NCI-H774 (cell line): ENCODE results near the gene POLA2.
"Not testable (repeated sequence)": the region's sequence is repeated elsewhere in the genome, so short reads cannot be mapped to it uniquely, and the experiment has no call there.

Experiments used
- DNase-seq: peaks from one replicate; lab custom pipeline; 2025; lab: John Stamatoyannopoulos, UW

Gene POLA2, protein sequence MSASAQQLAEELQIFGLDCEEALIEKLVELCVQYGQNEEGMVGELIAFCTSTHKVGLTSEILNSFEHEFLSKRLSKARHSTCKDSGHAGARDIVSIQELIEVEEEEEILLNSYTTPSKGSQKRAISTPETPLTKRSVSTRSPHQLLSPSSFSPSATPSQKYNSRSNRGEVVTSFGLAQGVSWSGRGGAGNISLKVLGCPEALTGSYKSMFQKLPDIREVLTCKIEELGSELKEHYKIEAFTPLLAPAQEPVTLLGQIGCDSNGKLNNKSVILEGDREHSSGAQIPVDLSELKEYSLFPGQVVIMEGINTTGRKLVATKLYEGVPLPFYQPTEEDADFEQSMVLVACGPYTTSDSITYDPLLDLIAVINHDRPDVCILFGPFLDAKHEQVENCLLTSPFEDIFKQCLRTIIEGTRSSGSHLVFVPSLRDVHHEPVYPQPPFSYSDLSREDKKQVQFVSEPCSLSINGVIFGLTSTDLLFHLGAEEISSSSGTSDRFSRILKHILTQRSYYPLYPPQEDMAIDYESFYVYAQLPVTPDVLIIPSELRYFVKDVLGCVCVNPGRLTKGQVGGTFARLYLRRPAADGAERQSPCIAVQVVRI

GRCh38 chr11:65261591-65262380 lies at the start of gene POLA2:
TSS of gene POLA2 (plus strand) at chr11:65261962. CDS start at chr11:65262293, 331 bp downstream.
- peak; percentile 98 for DNase-seq

- DNase-seq, result no peak
Measured at GRCh38 chr11:65212226-65212801, 49.4 kb upstream of the POLA2 start.

DNA sequence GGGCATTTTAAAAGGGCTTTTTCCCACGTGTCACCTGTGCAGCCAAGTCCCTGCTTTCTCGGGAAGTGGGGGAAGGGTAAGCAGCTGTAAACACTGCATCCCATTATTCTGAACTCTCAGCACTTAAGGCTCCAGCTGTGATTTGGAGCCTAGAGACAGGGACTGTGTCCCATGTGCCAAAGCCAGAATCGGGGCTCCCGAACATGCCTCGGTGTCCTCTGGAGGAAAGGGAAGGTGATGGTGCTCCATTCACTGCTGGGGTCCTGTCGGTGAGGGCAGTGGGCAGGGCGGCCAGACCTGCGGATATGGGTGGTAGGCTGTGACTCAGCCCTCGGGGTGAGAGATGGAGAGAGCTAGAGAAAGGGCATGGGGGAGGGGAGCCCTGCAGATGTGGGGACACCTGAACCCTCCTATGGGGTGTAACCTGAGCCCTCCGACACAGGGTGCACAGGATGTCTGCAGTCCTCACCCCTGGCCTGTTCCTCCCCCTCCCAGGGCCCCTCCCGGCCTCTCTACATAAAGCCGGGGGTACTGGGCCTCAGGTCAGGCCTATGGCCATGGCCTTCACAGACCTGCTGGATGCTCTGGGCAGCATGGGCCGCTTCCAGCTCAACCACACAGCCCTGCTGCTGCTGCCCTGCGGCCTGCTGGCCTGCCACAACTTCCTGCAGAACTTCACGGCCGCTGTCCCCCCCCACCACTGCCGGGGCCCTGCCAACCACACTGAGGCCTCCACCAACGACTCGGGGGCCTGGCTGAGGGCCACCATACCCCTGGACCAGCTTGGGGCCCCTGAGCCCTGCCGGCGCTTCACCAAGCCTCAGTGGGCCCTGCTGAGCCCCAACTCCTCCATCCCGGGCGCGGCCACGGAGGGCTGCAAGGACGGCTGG lies 48.2 kb upstream of the POLA2 start:
- peak; percentile 28 for DNase-seq

DNA sequence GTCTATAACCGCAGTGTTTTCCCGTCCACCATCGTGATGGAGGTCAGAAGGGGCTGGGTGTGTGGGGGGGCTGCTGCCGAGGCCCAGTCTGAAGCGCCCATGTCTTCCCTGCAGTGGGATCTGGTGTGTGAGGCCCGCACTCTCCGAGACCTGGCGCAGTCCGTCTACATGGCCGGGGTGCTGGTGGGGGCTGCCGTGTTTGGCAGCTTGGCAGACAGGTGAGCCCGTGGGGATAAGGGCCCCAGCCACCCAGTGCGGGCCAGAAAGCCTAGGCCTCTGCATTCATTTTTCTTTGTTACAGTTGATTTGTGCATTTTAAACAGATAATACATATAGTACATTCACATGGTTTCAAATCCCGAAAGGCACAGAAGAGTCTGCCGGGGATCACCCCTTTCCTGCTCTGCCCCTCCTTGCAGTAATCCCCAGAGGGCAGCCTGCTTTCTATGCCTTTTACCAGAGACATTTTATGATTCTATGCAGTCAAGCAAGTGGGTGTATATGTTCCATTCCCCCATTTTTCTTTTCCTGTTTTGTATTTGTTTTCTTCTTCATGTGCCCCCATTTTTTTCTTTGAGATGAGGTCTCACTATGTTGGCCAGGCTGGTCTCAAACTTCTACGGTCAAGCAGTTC lies 47.4 kb upstream of the POLA2 start:
- no peak for DNase-seq

GRCh38 chr11:65215441-65216076 lies 46.2 kb upstream of the POLA2 start:
- DNase-seq, result no peak

DNA sequence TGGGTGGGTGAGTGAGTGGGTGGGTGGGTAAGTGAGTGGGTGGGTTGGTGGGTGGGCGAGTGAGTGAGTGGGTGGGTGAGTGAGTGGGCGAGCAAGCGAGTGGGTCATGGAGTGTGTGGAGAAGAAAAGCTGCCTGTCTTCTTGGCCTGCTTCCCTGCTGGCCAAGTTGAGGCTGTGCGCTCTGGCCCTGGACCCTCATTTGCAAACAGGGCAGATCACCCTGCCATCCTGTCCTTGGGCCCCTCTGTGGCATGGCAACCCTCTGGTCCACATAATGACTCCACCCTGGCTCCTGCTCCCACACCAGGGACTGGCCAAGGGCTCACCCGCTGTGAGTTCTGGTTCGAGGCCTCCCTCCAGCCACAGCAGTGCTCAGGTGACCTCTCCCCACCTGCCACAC lies 44.9 kb upstream of the POLA2 start:
- DNase-seq, result no peak

DNA sequence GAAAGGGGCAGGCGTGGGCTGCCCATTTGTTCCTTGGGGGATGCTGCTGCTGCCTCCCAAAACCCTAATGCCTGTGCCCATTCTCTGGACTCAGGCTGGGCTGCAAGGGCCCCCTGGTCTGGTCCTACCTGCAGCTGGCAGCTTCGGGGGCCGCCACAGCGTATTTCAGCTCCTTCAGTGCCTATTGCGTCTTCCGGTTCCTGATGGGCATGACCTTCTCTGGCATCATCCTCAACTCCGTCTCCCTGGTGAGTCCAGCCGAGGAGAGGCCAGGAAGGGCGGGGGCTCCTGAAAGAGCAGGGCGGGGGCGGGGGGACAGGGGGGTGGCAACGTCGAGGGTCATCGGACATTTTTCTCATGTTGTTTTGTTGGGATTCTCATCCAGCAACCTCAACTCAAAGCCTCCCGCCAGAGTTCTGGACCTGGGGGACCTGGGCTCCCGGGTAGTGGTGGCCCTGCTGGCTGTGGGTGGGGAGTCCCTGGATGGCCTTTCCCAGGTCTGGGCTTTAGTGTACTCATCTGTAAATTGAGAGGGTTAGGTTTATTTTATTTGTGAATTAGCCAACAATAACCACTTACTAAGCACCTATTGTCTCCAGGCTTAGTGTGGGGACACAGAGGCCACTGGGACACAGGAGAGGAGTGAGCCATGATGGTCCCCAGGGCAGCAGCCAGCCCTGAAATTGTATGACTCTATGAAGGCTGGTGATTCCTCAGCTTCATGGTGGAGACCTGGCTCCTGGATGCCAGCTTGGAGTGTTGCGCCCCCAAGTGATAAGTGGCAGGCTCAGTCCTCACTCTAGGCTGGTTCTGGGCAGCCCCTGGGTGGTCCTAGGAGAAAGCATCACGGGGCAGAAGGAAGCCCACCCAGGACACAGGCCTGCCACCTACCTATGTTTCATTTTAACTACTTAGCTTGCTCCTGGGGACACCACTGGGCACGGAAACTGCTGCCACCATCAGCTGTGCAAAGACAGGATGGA lies 44.0 kb upstream of the POLA2 start:
- no peak for DNase-seq

DNA sequence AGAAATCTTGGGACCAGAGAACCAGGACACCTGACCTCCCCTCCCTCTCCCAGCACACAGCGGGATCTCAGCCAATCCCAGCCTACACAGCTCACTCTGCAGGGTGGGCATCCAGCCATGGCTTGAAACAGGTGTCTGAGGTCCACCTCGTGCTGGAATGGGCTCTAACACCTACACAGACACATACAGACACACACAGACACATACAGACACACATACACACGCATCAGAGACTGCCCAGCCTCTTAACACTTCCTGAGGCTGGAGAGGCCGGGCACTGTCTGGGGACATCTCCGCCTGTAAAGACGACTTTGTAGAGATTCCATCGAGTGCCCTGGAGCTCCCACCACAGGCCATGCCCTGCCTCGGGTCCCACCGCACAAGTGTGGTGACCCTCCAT lies 43.3 kb upstream of the POLA2 start:
- no peak for DNase-seq

DNA sequence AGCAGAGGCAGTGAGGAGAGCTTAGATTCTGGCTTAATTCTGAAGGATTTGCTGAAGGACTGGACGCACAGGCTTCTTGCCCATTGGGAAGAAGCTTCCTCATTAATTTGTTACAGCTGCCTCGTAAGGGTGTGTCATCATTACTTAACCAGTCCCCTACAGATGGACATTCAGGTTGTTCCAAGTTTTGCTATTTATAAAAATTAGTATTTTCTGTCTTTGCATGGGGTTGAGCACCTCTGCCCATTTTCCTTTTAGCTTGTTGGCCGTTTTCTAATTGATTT lies 41.9 kb upstream of the POLA2 start:
- no peak for DNase-seq

DNA sequence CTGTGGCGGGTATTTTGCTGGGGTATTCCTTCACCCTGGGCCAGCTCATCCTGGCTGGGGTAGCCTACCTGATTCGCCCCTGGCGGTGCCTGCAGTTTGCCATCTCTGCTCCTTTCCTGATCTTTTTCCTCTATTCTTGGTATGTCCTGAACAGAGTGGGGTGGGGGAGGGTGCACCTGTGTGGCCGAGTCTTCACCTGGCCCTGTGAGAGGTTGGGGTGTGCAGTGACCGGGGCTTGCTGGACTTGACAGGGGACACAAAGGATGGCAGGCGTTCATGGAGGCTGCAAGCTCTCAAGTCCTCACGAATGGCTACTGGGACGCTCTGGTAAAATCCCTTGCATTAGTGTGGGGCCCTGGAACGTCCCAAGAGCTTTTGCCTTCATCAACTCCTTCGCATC lies 40.7 kb upstream of the POLA2 start:
- no peak for DNase-seq

DNA sequence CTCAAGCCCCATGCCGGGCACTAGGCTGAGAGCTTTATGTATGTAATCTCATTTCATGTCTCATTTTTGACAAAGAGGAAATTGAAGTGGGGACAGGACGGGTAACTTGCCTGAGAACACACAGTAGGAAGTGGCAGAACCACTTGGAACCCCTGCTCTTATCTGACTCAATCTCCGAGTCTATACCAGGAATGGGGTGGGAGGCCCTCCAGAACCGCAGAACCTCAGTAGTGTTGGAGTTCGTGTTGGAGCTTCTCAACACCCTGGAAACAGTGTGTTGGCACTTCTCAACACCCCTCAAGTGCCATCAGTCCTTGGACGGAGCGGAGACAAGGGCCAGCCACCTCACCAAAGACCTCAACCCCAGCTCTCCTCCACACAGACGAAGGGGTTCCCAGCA lies 38.8 kb upstream of the POLA2 start:
- no peak for DNase-seq

- no peak for DNase-seq
Measured at GRCh38 chr11:65224930-65225278, 36.9 kb upstream of the POLA2 start.

GRCh38 chr11:65225279-65226102 lies 36.3 kb upstream of the POLA2 start:
- no peak for DNase-seq

GRCh38 chr11:65226103-65226442 lies 35.7 kb upstream of the POLA2 start:
- DNase-seq, result no peak

DNA sequence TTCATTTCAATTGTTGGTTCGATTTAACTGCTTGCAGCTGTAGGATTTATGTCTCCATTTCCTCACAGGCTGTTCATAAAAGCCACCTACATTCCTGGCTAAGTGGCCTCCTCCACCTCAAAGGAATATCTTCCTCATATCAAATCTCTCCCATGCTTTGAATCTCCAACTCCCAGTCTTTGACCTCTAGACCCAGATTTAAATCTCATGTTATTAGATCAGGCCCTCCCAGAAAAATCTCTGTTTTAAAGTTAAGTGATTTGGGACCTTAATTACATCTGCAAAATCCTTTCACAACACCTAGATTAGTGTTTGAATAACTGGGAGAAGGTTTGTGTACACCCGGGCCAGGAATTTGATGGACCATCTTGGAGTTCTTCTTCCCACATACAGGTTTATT lies 33.9 kb upstream of the POLA2 start:
- DNase-seq, result no peak

- DNase-seq, result no peak
Measured at GRCh38 chr11:65236194-65237059, 25.3 kb upstream of the POLA2 start.

- not testable (repeated sequence) for DNase-seq
Measured at GRCh38 chr11:65238302-65238701, 23.5 kb upstream of the POLA2 start.

GRCh38 chr11:65241134-65241533 lies 20.6 kb upstream of the POLA2 start:
- no peak for DNase-seq
